ENCODE measurements around the gene GPANK1.
A peak's percentile ranks its signal among the peaks of the same experiment; 100 is the strongest.
"Not testable (repeated sequence)": the region's sequence is repeated elsewhere in the genome, so short reads cannot be mapped to it uniquely, and the experiment has no call there.

GPANK1 gene

DNA sequence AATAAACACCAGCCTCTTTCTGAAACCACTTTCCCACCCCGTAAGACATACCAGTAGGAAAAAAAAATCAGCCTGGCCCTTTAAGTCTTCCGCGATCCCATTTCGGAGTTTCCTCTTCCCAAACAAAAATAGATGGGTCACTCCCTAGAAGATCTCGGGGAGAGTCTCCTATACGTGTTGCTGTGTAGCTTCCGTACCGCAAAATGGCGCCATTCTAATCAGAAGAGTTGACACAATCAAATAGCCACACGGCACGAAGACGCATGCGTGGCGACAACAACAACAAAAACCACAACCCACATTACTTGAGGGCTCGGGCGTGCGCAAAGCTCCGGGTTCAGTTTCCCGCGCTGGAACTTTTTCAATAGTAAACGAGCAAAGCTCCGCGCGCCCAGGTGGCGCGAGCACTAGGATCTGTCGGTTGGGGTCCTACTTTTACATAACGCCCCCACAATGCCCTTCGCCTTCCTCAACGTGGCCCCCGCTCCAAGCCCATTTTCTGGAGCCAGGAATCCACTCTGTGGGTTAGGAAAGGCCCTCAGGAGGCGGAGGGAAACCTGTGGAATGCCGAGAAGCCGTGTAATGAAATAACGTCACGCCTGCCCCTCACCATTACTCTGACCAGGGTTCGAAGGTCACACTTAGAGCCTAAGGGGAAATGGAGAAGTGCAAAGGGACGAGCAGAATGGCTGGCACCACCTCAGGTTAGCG is at the start of gene GPANK1:
Gene GPANK1 (minus strand): TSS at position 208 of the 711 bp plus-strand sequence. CDS start 519 bp downstream, outside the sequence.
- peak; percentile 96 for DNase-seq

- peak; percentile 24 for DNase-seq
These were observed 49.3 kb upstream of the GPANK1 start for GRCh38 chr6:31713991-31714684.

- DNase-seq: no peak
These were observed 48.7 kb upstream of the GPANK1 start for GRCh38 chr6:31713465-31713864.

DNA sequence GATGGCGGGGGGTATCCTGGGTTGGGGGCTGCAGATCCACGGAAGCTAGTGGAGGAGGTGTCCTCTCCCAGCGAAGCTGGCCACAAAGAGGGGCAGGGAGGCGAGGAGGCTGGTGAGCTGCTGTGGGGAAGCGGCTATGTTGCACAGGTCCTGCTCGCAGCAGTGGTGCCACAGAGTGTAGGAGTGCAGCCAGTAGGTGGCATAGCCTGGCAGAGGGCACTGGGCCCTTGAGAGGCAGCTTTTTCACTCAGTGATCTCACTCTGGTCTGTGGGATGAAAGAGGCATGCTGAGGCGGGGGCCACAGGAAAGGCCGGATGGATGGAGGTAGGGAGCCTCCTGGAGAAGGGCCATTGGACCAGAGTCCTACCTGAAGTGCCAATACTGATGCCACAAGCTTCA is 47.5 kb upstream of the GPANK1 start:
- DNase-seq: no peak

GRCh38 chr6:31711233-31711632 is 46.4 kb upstream of the GPANK1 start:
- no peak for DNase-seq

GRCh38 chr6:31710523-31711219 is 45.9 kb upstream of the GPANK1 start:
- peak; percentile 84 for DNase-seq

- not testable (repeated sequence) for DNase-seq
These were observed 44.4 kb upstream of the GPANK1 start for GRCh38 chr6:31709157-31709556.

GRCh38 chr6:31708224-31708623 is 43.4 kb upstream of the GPANK1 start:
- DNase-seq: no peak

- no peak for DNase-seq
These were observed 42.9 kb upstream of the GPANK1 start for GRCh38 chr6:31707701-31708100.

GRCh38 chr6:31706599-31706998 is 41.8 kb upstream of the GPANK1 start, which contains the start of gene LY6G6F:
Gene LY6G6F (plus strand): TSS chr6:31706866. CDS start chr6:31706907, 41 bp downstream.
- no peak for DNase-seq

- no peak for DNase-seq
These were observed 41.1 kb upstream of the GPANK1 start for GRCh38 chr6:31705931-31706330.

GRCh38 chr6:31702819-31703716 is 38.3 kb upstream of the GPANK1 start, which contains the start of gene ABHD16A:
Gene ABHD16A (minus strand): TSS chr6:31703324. CDS start chr6:31703281, 43 bp downstream.
- peak; percentile 98 for DNase-seq

DNA sequence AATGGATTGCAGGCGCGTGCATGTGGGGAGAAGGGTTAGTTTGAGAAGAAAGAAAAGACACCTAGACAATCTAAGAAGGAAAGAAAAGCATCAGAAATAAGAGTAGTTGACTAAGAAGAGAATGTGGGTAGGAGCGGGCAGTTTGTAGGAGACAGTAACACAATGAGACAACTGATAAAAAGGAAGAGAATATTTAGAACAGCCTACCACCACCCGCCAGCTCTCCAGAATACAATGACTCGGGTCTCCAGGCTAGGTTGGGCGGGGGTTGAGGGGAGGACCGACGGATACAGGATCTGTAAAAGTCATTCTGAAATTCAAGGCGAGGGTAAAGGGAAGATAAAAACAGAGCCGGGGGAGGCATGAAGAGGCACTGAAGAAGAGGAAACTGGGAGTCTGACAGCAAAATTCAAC is 37.6 kb upstream of the GPANK1 start:
- no peak for DNase-seq

DNA sequence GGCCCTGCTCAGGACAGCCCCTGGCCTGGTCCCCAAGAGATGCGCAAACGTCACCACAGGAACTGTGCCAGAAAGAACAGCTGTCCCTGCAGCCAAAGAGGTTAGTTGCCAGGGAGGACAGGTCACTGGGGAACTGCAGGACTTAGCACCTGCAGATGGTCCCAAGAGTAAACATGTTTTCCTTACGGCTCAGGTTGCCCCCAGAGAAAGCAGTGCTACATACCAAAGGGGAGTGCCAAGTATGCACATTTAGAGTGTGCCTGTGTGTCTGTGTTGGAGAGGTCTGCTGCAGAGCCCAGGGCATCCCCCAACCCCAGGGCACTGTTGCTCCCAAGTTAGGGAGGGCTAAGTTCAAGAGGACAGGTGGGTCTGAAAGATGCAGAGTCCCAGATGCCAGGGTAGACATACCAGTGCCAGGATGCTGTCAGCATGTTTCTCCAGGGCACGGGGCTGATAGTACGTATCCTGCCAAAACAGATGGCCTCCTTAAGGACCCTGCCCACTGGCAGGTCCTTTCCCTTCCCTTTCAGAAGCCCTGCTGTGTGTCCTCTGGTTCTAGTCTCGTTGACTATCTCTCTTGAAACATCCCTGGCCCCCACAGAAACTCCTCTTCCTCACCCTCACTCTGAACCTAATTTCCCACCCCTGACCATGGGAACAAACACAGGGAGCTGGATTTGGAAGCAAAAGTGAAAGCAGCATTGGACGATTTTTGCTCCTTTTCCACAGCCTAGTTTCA is 37.0 kb upstream of the GPANK1 start:
- peak; percentile 79 for DNase-seq

DNA sequence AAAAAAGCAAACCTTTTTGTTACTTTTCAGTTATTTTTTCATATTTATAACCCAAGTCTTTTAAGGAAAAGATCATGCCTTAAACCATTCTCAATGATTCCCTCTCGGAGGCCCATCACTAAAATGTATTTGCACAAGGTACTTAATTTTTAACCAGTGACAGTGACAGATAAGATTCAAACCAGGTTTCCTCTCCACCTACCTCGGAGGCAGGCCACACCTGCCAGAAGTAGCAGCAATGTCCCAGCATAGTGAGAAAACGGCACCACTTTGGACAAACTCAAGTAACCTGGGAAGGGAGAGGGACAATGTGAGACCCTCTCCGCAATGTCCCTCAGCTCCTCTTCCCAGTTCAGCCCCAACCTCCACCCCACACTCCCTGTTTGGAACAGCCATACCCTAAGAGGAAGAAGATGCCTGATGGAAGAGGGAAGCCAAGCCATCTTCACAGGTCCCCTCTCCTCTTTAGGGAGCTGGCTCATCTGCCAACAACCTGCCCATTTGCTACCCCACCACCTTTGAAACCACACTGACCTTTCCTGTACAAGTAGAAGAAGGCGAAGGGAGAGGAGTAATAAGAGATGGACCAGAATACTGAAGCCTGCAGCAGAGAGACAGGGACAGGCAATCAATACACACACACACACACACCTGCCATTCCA is 36.1 kb upstream of the GPANK1 start:
- DNase-seq: no peak

DNA sequence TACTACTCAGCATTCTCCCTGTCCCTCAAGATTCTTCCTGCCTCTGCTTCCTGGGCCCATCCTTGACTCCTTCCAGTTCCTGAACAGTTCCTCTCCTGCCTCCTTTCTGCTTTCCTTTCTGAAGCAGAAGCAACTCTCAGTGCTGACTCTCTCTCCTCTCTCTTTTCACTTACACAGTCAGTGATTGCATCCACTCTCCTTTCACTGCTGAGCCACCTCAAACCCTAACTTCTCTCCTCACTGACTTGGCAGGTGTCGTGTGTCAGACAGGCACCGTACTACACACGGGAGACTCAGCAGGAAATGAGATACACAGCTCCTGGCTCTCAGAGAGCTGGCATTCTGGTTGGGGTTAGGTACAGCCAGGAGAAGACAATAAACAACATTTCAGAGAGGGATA is 32.8 kb upstream of the GPANK1 start:
- DNase-seq: peak; percentile 69

- no peak for DNase-seq
These were observed 28.7 kb upstream of the GPANK1 start for GRCh38 chr6:31693535-31693934.

GRCh38 chr6:31692886-31693285 is 28.1 kb upstream of the GPANK1 start:
- DNase-seq: no peak

- DNase-seq: no peak
These were observed 27.6 kb upstream of the GPANK1 start for GRCh38 chr6:31692353-31692752.

DNA sequence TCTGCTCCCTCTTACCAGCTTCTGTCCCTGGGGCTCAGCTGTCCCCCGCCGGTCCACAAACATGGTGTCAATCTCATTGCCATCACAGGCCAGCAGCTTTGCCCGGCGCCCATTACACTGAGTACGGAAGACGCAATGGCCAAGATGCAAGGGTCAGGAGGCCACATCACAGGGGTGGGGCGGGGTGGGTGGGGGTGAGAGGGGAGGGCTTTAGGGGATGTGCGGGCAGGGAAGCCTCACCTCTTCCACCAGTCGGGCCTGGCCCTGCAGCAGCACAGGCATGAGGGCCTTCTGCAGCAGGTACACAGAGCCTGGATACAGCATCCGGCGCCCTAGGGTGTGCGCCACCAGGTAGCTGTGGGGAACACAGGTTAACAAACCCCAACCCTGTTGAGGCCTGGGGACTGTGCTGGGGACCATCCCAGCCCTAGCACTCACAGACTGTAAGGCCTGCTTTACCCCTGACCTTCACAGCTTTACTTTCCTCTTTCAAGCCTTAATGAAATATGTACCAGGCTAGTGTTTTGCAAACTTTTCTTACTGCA is 26.8 kb upstream of the GPANK1 start:
- DNase-seq: no peak

- no peak for DNase-seq
These were observed 26.3 kb upstream of the GPANK1 start for GRCh38 chr6:31691078-31691463.

Measured in NCI-H2171 treated with DMSO at 0.1 percent for 48 hours (cell line).